ENCODE results near the gene DYNC1LI1. TPM values are rescaled to one million over a fixed set of nuclear protein-coding genes. Genes with fewer than 3 reads are reported as not detected.

The DYNC1LI1 gene
- total and polyA plus RNA-seq, 9 of the 15 experiments (the other 6 are each of a cell fraction or from before 2014, with no cell fraction given), result 21.0 to 85.4 (median 61.3) TPM

DNA sequence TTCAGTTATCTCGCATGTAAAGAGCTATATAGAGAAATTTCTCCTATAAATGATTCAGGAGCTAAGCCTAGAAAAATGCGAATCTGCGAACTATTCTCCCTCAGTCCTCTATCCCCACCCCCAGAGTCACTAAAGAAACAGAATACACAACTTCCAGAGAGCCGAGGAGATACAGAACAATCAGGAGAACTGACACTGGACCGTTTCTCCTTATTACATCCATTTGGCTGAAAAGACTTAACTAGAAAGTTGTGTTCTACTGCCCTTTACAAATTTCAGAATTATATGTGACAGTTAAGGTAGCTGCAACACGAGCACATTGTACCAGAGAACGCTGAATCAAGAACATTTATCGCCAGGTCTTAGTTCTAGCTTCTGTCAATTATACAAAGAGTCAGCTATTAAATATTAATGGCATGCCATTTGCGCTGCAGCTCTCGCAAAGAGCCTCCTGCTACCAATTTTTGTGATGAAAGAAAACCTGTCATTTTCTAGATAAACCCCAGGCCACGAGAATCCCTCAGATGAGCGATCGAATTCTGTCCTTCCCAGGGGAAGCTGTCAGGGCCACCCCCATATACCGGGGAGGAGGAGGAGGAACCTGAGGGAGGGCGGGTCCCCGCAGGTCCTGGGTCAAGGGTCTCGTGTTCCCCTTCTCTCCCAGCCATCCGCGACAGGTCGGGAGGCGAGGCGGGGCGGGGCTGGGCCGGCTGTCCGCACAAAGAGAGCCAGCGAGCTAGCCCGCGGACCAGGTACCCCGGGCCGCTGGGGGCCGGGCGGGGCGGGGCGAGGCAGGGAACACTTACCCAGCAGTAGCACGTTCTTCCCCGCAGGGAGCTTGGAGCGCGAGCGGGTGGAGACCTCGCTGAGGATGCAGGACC is 878 bp downstream of the DYNC1LI1 start (continued):
- TF ChIP-seq HDAC8 (tag; IDR thresholded peaks at IDR 0.05) (no peak; the same call in 1 of the 2 replicates), MEIS2 (IDR thresholded peaks at IDR 0.05; ENCODE audit: partially characterized antibody) (peak; percentile 27), EHMT2 (IDR thresholded peaks at IDR 0.05) (no peak), TBL1XR1 (IDR thresholded peaks at IDR 0.05; ENCODE audit: low read length in 2 of 2) (0 out of 4 replicates have a peak, but pooled peaks of 1 of the 2 experiments have one; percentile 15), SRF (CRISPR knock-in tag; IDR thresholded peaks at IDR 0.05) (0 out of 4 replicates have a peak, but pooled peaks of 1 of the 2 experiments have one; percentile 43), ZNF551 (CRISPR knock-in tag; IDR thresholded peaks at IDR 0.05) (no peak), ZNF239 (CRISPR knock-in tag; IDR thresholded peaks at IDR 0.05) (no peak), TEAD1 (CRISPR knock-in tag; IDR thresholded peaks at IDR 0.05) (peak in 1 of 2 experiments; percentile 74; a peak in 1 of 4 replicates), NR2F6 (CRISPR knock-in tag; IDR thresholded peaks at IDR 0.05) (no peak), TCFL5 (CRISPR knock-in tag; conservative IDR thresholded peaks at IDR 0.05) (no peak), SMARCA4 (IDR thresholded peaks at IDR 0.05) (no peak), SOX6 (IDR thresholded peaks at IDR 0.05) (no peak), ZBTB7A (IDR thresholded peaks at IDR 0.05; ENCODE audit: borderline replicate concordance, control insufficient read depth, low read depth, low read length) (peak; percentile 66; the same call in 1 of the 2 replicates), HSF4 (CRISPR knock-in tag; IDR thresholded peaks at IDR 0.05; ENCODE audit: borderline replicate concordance) (no peak), ELF1 (tag; IDR thresholded peaks at IDR 0.05) (no peak), MYC (IDR thresholded peaks at IDR 0.05; ENCODE audit: low read depth, low read length) (no peak), MYC (CRISPR knock-in tag; IDR thresholded peaks at IDR 0.05; ENCODE audit: borderline replicate concordance, low read depth) (0 out of 2 replicates have a peak, but pooled peaks have one; percentile 24), U2AF1 (optimal IDR thresholded peaks at IDR 0.05; ENCODE audit: low read depth, low read length) (no peak), ZNF444 (CRISPR knock-in tag; IDR thresholded peaks at IDR 0.05) (no peak), PURB (CRISPR knock-in tag; IDR thresholded peaks at IDR 0.05; ENCODE audit: low read depth) (no peak), PRMT5 (CRISPR knock-in tag; IDR thresholded peaks at IDR 0.05) (no peak), EGR1 (conservative IDR thresholded peaks at IDR 0.05) (peak; percentile 48), HDAC1 (IDR thresholded peaks at IDR 0.05) (peak in 1 of 2 experiments; percentile 43; a peak in 2 of 4 replicates), LCOR (CRISPR knock-in tag; IDR thresholded peaks at IDR 0.05) (peak; percentile 16)
- TF ChIP-seq, protein P1, sequence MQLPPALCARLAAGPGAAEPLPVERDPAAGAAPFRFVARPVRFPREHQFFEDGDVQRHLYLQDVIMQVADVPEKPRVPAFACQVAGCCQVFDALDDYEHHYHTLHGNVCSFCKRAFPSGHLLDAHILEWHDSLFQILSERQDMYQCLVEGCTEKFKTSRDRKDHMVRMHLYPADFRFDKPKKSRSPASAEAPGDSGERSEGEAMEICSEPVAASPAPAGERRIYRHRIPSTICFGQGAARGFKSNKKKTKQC (CRISPR knock-in tag; IDR thresholded peaks at IDR 0.05), result no peak
- TF ChIP-seq, protein P2, sequence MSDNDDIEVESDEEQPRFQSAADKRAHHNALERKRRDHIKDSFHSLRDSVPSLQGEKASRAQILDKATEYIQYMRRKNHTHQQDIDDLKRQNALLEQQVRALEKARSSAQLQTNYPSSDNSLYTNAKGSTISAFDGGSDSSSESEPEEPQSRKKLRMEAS (CRISPR knock-in tag; IDR thresholded peaks at IDR 0.05), result peak; percentile 58; the same call in 1 of the 2 replicates
- TF ChIP-seq, protein P3, sequence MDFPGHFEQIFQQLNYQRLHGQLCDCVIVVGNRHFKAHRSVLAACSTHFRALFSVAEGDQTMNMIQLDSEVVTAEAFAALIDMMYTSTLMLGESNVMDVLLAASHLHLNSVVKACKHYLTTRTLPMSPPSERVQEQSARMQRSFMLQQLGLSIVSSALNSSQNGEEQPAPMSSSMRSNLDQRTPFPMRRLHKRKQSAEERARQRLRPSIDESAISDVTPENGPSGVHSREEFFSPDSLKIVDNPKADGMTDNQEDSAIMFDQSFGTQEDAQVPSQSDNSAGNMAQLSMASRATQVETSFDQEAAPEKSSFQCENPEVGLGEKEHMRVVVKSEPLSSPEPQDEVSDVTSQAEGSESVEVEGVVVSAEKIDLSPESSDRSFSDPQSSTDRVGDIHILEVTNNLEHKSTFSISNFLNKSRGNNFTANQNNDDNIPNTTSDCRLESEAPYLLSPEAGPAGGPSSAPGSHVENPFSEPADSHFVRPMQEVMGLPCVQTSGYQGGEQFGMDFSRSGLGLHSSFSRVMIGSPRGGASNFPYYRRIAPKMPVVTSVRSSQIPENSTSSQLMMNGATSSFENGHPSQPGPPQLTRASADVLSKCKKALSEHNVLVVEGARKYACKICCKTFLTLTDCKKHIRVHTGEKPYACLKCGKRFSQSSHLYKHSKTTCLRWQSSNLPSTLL (IDR thresholded peaks at IDR 0.05), result no peak

Data from K562 (cell line).